Activated CD8-positive, alpha-beta T cell treated with anti-CD3 and anti-CD28 coated beads for 36 hours (primary cell): ENCODE results near the gene KREMEN2. TPM values are rescaled to one million over a fixed set of nuclear protein-coding genes. Genes with fewer than 3 reads are reported as not detected.

Experiments used
- ATAC-seq: fragments of 200-7000 bp; cut with Tn5 transposase; one replicate; pipeline ENCODE4 v1.10.0; 2021; ENCODE audit warnings: mild to moderate bottlenecking, moderate library complexity
- CTCF ChIA-PET: fragments of 350-600 bp; sonication (Branson Sonifier 250); formaldehyde crosslinking; loops from one replicate; lab custom pipeline; 2021; ENCODE audit warnings: antibody characterized with exemption; lab: Charles Lee
- POLR2A ChIA-PET: fragments of 350-600 bp; sonication (Branson Sonifier 250); formaldehyde crosslinking; loops from one replicate; lab custom pipeline; 2021; ENCODE audit warnings: antibody characterized with exemption; lab: Charles Lee
- DNase-seq: peaks from one replicate; pipeline ENCODE4 v3.0.0-alpha.2; 2020
- H3K27ac Mint-ChIP-seq: one replicate; pipeline ENCODE4 v1.8.0; 2021; ENCODE audit warnings: mild to moderate bottlenecking, mixed read lengths
- H3K27me3 Mint-ChIP-seq: one replicate; pipeline ENCODE4 v1.8.0; 2021; ENCODE audit warnings: mixed read lengths
- H3K36me3 Mint-ChIP-seq: one replicate; pipeline ENCODE4 v1.8.0; 2021; ENCODE audit warnings: low read depth, mixed read lengths
- H3K4me1 Mint-ChIP-seq: one replicate; pipeline ENCODE4 v1.8.0; 2021; ENCODE audit warnings: low read depth, mixed read lengths
- H3K4me3 Mint-ChIP-seq: one replicate; pipeline ENCODE4 v1.8.0; 2021; ENCODE audit warnings: mild to moderate bottlenecking, moderate library complexity, mixed read lengths
- H3K9me3 Mint-ChIP-seq: one replicate; pipeline ENCODE4 v1.8.0; 2021; ENCODE audit warnings: mixed read lengths
- intact Hi-C: fragments of 100-400 bp; cut with micrococcal nuclease; formaldehyde crosslinking; loops from one replicate; pipeline ENCODE4 v1.10.0; 2022
- total RNA-seq, 2 experiments: library from RNA; stranded (reverse); gene quantifications; one replicate each; pipeline ENCODE4 v1.2.3, GENCODE V29; 2021
- TF ChIP-seq, protein P1 (sequence below): fragments of 200-600 bp; IDR thresholded peaks from one replicate; pipeline ENCODE4 v1.8.0; 2022; ENCODE audit warnings: antibody characterized with exemption, mild to moderate bottlenecking

Gene KREMEN2
- total RNA-seq, 2 experiments from 2014 or later, result 0.22 TPM; not detected in 1

DNA sequence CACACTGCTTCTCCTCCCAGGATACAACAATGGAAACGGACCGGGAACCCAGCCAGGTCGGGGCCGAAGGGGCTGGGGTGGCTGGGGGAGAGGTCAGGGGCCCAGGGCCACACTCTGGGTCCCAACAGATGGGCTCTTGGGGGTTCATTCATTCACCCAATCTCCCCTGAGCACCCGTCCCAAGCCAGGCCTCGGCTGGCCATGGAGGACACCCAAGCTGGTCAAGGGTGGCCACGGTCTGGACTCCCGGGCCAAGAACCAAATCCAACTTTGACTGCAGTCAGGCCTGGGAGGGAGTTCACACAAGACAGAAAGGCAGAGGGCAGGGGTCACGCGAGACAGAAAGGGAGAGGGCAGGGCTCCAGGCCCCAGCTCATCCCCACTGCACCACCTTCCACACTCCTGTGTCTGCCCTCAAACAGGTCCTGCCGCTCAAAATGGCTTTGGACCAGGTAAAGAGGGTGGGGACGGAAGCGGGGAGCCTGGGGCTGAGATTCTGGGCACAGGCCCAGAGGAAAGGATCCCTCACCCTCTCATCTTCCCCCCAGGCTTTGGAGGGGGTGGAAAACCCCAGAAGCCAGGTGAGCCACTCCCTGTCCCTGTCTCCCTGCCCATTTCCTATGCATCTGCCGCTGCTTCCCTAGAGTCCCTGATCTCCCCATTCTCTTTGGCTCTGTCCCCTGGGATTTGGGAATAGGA lies 28.5 kb downstream of the KREMEN2 start:
- H3K9me3 Mint-ChIP-seq, result no peaks in the 10 kb centered on the region
- ATAC-seq, result no peak

DNA sequence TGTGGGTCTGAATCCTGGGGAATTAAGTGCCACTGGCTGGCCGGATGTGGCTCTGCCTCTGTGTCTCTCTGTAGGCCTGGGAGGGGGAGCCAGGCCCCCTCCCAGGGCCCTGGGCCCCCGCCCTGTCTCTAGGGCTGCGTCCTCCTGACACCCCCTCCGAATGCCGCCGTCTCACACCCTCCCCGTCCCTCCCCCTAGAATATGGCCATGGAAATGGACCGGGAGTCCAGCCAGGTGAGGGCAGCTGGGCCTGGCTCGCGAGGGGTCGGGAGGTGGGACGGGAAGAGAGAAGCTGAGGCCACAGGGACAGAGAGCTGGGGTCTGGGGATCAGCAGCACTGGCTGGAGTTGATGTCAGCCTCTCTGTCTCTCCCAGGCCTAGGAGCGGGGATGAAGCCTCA lies 32.2 kb downstream of the KREMEN2 start:
- ATAC-seq, result no peak
- H3K4me1 Mint-ChIP-seq, result no peaks in the 10 kb centered on the region
- TF ChIP-seq, protein P1, sequence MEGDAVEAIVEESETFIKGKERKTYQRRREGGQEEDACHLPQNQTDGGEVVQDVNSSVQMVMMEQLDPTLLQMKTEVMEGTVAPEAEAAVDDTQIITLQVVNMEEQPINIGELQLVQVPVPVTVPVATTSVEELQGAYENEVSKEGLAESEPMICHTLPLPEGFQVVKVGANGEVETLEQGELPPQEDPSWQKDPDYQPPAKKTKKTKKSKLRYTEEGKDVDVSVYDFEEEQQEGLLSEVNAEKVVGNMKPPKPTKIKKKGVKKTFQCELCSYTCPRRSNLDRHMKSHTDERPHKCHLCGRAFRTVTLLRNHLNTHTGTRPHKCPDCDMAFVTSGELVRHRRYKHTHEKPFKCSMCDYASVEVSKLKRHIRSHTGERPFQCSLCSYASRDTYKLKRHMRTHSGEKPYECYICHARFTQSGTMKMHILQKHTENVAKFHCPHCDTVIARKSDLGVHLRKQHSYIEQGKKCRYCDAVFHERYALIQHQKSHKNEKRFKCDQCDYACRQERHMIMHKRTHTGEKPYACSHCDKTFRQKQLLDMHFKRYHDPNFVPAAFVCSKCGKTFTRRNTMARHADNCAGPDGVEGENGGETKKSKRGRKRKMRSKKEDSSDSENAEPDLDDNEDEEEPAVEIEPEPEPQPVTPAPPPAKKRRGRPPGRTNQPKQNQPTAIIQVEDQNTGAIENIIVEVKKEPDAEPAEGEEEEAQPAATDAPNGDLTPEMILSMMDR, result no peak
- ChIA-PET POLR2A (no interaction called here), CTCF (interaction anchor here (1.0 kb wide), 1 partner anchor 32 kb away, joined by 3 read pairs; no protein-coding TSS in a partner anchor)
- DNase-seq, result no peak
- H3K36me3 Mint-ChIP-seq, result no peaks in the 10 kb centered on the region
- no peak overlapping the region for H3K27ac Mint-ChIP-seq
- no peaks in the 10 kb centered on the region for H3K9me3 Mint-ChIP-seq
- no peaks in the 10 kb centered on the region for H3K27me3 Mint-ChIP-seq
- intact Hi-C loops, result no loop called here
- no peak overlapping the region for H3K4me3 Mint-ChIP-seq

More for the DNA sequence above, 28.5 kb downstream of the KREMEN2 start:
- H3K27ac Mint-ChIP-seq, result no peak overlapping the region
- no peaks in the 10 kb centered on the region for H3K27me3 Mint-ChIP-seq
- intact Hi-C loops, result no loop called here
- DNase-seq, result no peak
- no peaks in the 10 kb centered on the region for H3K36me3 Mint-ChIP-seq
- no peaks in the 10 kb centered on the region for H3K4me1 Mint-ChIP-seq
- ChIA-PET POLR2A (no interaction called here), CTCF (interaction anchor here (0.6 kb wide), 1 partner anchor 11 kb away, joined by 3 read pairs; no protein-coding TSS in a partner anchor)
- no peak overlapping the region for H3K4me3 Mint-ChIP-seq
- TF ChIP-seq, protein P1, result no peak

DNA sequence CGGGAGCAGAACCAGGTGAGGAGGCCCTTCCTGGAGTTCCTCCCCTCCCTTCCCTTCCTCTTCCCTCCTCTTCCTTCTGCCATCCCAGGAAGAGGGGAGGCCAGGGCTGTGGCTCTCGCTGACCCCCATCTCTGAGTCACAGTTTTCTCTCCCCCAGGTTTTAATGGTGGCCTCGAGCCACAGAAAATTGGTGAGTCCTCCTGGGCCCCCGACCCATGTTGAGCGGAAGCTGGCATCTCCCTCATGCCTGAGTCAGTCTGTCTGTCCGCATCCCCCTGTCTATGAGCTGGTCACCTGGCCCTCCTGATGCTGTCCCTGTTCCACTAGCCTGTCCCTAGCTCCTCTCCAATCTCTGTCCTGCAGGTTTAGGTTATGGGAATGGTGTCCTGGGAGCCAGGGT lies 35.9 kb downstream of the KREMEN2 start:
- ChIA-PET CTCF (interaction anchor here (5.8 kb wide), 1 partner anchor 29 kb away, joined by 85 read pairs; no protein-coding TSS in a partner anchor), POLR2A (interaction anchor here (0.6 to 1.0 kb wide), 2 partner anchors 20 to 52 kb away, joined by 3 read pairs; no protein-coding TSS in a partner anchor)
- Mint-ChIP-seq H3K4me1 (no peaks in the 10 kb centered on the region), H3K4me3 (no peak overlapping the region), H3K27me3 (peaks cover 3% of the 10 kb centered on the region), H3K9me3 (no peaks in the 10 kb centered on the region), H3K27ac (no peak overlapping the region), H3K36me3 (no peaks in the 10 kb centered on the region)
- DNase-seq, result no peak
- no peak for ATAC-seq
- intact Hi-C loops, result no loop called here
- TF ChIP-seq, protein P1, result no peak

GRCh38 chr16:3000540-3000939 lies 36.5 kb downstream of the KREMEN2 start:
- ChIA-PET CTCF (interaction anchor here (5.8 kb wide), 1 partner anchor 29 kb away, joined by 85 read pairs; no protein-coding TSS in a partner anchor), POLR2A (interaction anchor here (0.6 to 1.1 kb wide), 4 partner anchors 21 to 51 kb away, joined by 3 to 4 read pairs (median 3); no protein-coding TSS in a partner anchor)
- Mint-ChIP-seq H3K9me3 (no peaks in the 10 kb centered on the region), H3K27ac (no peak overlapping the region), H3K27me3 (peaks cover 3% of the 10 kb centered on the region), H3K36me3 (no peaks in the 10 kb centered on the region), H3K4me1 (no peaks in the 10 kb centered on the region), H3K4me3 (no peak overlapping the region)
- TF ChIP-seq, protein P1, result no peak
- ATAC-seq, result no peak
- intact Hi-C loops, result no loop called here
- no peak for DNase-seq

GRCh38 chr16:3001316-3001715 lies 37.2 kb downstream of the KREMEN2 start:
- Mint-ChIP-seq H3K4me1 (no peaks in the 10 kb centered on the region), H3K27me3 (peaks cover 3% of the 10 kb centered on the region), H3K36me3 (no peaks in the 10 kb centered on the region), H3K9me3 (no peaks in the 10 kb centered on the region), H3K27ac (no peak overlapping the region), H3K4me3 (no peak overlapping the region)
- POLR2A ChIA-PET, result interaction anchor here (0.8 to 1.1 kb wide), 3 partner anchors 29 to 116 kb away, joined by 3 to 4 read pairs (median 4); no protein-coding TSS in a partner anchor
- intact Hi-C loops, result no loop called here
- DNase-seq (no peak), ATAC-seq (no peak)
- CTCF ChIA-PET, result interaction anchor here (1.5 to 5.8 kb wide), 3 partner anchors 28 to 128 kb away, joined by 3 to 85 read pairs (median 5); no protein-coding TSS in a partner anchor
- TF ChIP-seq, protein P1, result no peak
